ENCODE data around the gene SMURF1.
"Not testable (repeated sequence)": the region's sequence is repeated elsewhere in the genome, so short reads cannot be mapped to it uniquely, and the experiment has no call there.

SMURF1 gene

GRCh38 chr7:99072126-99072525 is 71.8 kb downstream of the SMURF1 start:
- H3K4me1 ChIP-seq (ENCODE audit: control insufficient read depth in 1 of 2, insufficient read depth in 2 of 2, low read length in 2 of 2): no peaks in the 10 kb centered on the region

GRCh38 chr7:99070361-99070760 is 73.5 kb downstream of the SMURF1 start:
- no peaks in the 10 kb centered on the region for H3K9me3 ChIP-seq (ENCODE audit: control insufficient read depth in 1 of 2, low read length in 2 of 2)
- H3K27ac ChIP-seq (ENCODE audit: low read depth, low read length): no peak overlapping the region
- H3K4me1 ChIP-seq (ENCODE audit: control insufficient read depth in 1 of 2, insufficient read depth in 2 of 2, low read length in 2 of 2): no peaks in the 10 kb centered on the region
- H3K27me3 ChIP-seq (ENCODE audit: control insufficient read depth in 1 of 2, insufficient read depth in 2 of 2, low read length in 2 of 2): no peaks in the 10 kb centered on the region
- H3K4me3 ChIP-seq (ENCODE audit: low read depth in 1 of 2, low read length in 2 of 2): no peak overlapping the region
- no peak overlapping the region for H3K9ac ChIP-seq (ENCODE audit: low read depth in 1 of 2, low read length in 2 of 2)
- no peaks in the 10 kb centered on the region for H3K36me3 ChIP-seq (ENCODE audit: control insufficient read depth in 1 of 2, insufficient read depth in 2 of 2, low read length in 2 of 2)

More at GRCh38 chr7:99072126-99072525, 71.8 kb downstream of the SMURF1 start:
- no peak overlapping the region for H3K4me3 ChIP-seq (ENCODE audit: low read depth in 1 of 2, low read length in 2 of 2)
- no peak overlapping the region for H3K27ac ChIP-seq (ENCODE audit: low read depth, low read length)
- peaks cover 0 to 3% of the 10 kb centered on the region in 2 donors for H3K36me3 ChIP-seq (ENCODE audit: control insufficient read depth in 1 of 2, insufficient read depth in 2 of 2, low read length in 2 of 2)
- no peak overlapping the region for H3K9ac ChIP-seq (ENCODE audit: low read depth in 1 of 2, low read length in 2 of 2)
- no peaks in the 10 kb centered on the region for H3K9me3 ChIP-seq (ENCODE audit: control insufficient read depth in 1 of 2, low read length in 2 of 2)
- no peaks in the 10 kb centered on the region for H3K27me3 ChIP-seq (ENCODE audit: control insufficient read depth in 1 of 2, insufficient read depth in 2 of 2, low read length in 2 of 2)

GRCh38 chr7:99061001-99061776 is 82.7 kb downstream of the SMURF1 start:
- Histone ChIP-seq H3K9me3 (ENCODE audit: control insufficient read depth in 1 of 2, low read length in 2 of 2) (no peaks in the 10 kb centered on the region), H3K9ac (ENCODE audit: low read depth in 1 of 2, low read length in 2 of 2) (no peak overlapping the region), H3K36me3 (ENCODE audit: control insufficient read depth in 1 of 2, insufficient read depth in 2 of 2, low read length in 2 of 2) (peaks cover 6 to 9% of the 10 kb centered on the region in 2 donors), H3K27me3 (ENCODE audit: control insufficient read depth in 1 of 2, insufficient read depth in 2 of 2, low read length in 2 of 2) (no peaks in the 10 kb centered on the region), H3K4me3 (ENCODE audit: low read depth in 1 of 2, low read length in 2 of 2) (no peak overlapping the region), H3K4me1 (ENCODE audit: control insufficient read depth in 1 of 2, insufficient read depth in 2 of 2, low read length in 2 of 2) (no peaks in the 10 kb centered on the region), H3K27ac (ENCODE audit: low read depth, low read length) (no peak overlapping the region)

- no peak overlapping the region for H3K4me3 ChIP-seq (ENCODE audit: low read depth in 1 of 2, low read length in 2 of 2)
- H3K27me3 ChIP-seq (ENCODE audit: control insufficient read depth in 1 of 2, insufficient read depth in 2 of 2, low read length in 2 of 2): no peaks in the 10 kb centered on the region
- no peak overlapping the region for H3K9ac ChIP-seq (ENCODE audit: low read depth in 1 of 2, low read length in 2 of 2)
- H3K9me3 ChIP-seq (ENCODE audit: control insufficient read depth in 1 of 2, low read length in 2 of 2): no peaks in the 10 kb centered on the region
- H3K4me1 ChIP-seq (ENCODE audit: control insufficient read depth in 1 of 2, insufficient read depth in 2 of 2, low read length in 2 of 2): peaks cover 0 to 5% of the 10 kb centered on the region in 2 donors
- H3K27ac ChIP-seq (ENCODE audit: low read depth, low read length): no peak overlapping the region
- peaks cover 35 to 48% of the 10 kb centered on the region in 2 donors for H3K36me3 ChIP-seq (ENCODE audit: control insufficient read depth in 1 of 2, insufficient read depth in 2 of 2, low read length in 2 of 2)
Observed at GRCh38 chr7:99054781-99055180, 89.1 kb downstream of the SMURF1 start.

- no peak overlapping the region for H3K9ac ChIP-seq (ENCODE audit: low read depth in 1 of 2, low read length in 2 of 2)
- no peak overlapping the region for H3K27ac ChIP-seq (ENCODE audit: low read depth, low read length)
- H3K36me3 ChIP-seq (ENCODE audit: control insufficient read depth in 1 of 2, insufficient read depth in 2 of 2, low read length in 2 of 2): peaks cover 47 to 70% of the 10 kb centered on the region in 2 donors
- no peak overlapping the region for H3K4me3 ChIP-seq (ENCODE audit: low read depth in 1 of 2, low read length in 2 of 2)
- no peaks in the 10 kb centered on the region for H3K9me3 ChIP-seq (ENCODE audit: control insufficient read depth in 1 of 2, low read length in 2 of 2)
- H3K27me3 ChIP-seq (ENCODE audit: control insufficient read depth in 1 of 2, insufficient read depth in 2 of 2, low read length in 2 of 2): no peaks in the 10 kb centered on the region
- peaks cover 0 to 5% of the 10 kb centered on the region in 2 donors for H3K4me1 ChIP-seq (ENCODE audit: control insufficient read depth in 1 of 2, insufficient read depth in 2 of 2, low read length in 2 of 2)
Observed at GRCh38 chr7:99050971-99051370, 92.9 kb downstream of the SMURF1 start.

- Histone ChIP-seq H3K9me3 (ENCODE audit: control insufficient read depth in 1 of 2, low read length in 2 of 2) (no peaks in the 10 kb centered on the region), H3K9ac (ENCODE audit: low read depth in 1 of 2, low read length in 2 of 2) (no peak overlapping the region), H3K4me1 (ENCODE audit: control insufficient read depth in 1 of 2, insufficient read depth in 2 of 2, low read length in 2 of 2) (peaks cover 0 to 5% of the 10 kb centered on the region in 2 donors), H3K36me3 (ENCODE audit: control insufficient read depth in 1 of 2, insufficient read depth in 2 of 2, low read length in 2 of 2) (peaks cover 52 to 80% of the 10 kb centered on the region in 2 donors), H3K4me3 (ENCODE audit: low read depth in 1 of 2, low read length in 2 of 2) (no peak overlapping the region), H3K27ac (ENCODE audit: low read depth, low read length) (no peak overlapping the region), H3K27me3 (ENCODE audit: control insufficient read depth in 1 of 2, insufficient read depth in 2 of 2, low read length in 2 of 2) (no peaks in the 10 kb centered on the region)
Observed at GRCh38 chr7:99047526-99048077, 96.3 kb downstream of the SMURF1 start.

GRCh38 chr7:99046722-99047121 is 97.2 kb downstream of the SMURF1 start:
- Histone ChIP-seq H3K36me3 (ENCODE audit: control insufficient read depth in 1 of 2, insufficient read depth in 2 of 2, low read length in 2 of 2) (peaks cover 44 to 72% of the 10 kb centered on the region in 2 donors), H3K4me3 (ENCODE audit: low read depth in 1 of 2, low read length in 2 of 2) (no peak overlapping the region), H3K9ac (ENCODE audit: low read depth in 1 of 2, low read length in 2 of 2) (no peak overlapping the region), H3K4me1 (ENCODE audit: control insufficient read depth in 1 of 2, insufficient read depth in 2 of 2, low read length in 2 of 2) (peaks cover 4 to 10% of the 10 kb centered on the region in 2 donors), H3K27me3 (ENCODE audit: control insufficient read depth in 1 of 2, insufficient read depth in 2 of 2, low read length in 2 of 2) (no peaks in the 10 kb centered on the region), H3K9me3 (ENCODE audit: control insufficient read depth in 1 of 2, low read length in 2 of 2) (no peaks in the 10 kb centered on the region), H3K27ac (ENCODE audit: low read depth, low read length) (no peak overlapping the region)

GRCh38 chr7:99046262-99046661 is 97.6 kb downstream of the SMURF1 start:
- Histone ChIP-seq H3K36me3 (ENCODE audit: control insufficient read depth in 1 of 2, insufficient read depth in 2 of 2, low read length in 2 of 2) (peaks cover 41 to 72% of the 10 kb centered on the region in 2 donors), H3K4me1 (ENCODE audit: control insufficient read depth in 1 of 2, insufficient read depth in 2 of 2, low read length in 2 of 2) (peaks cover 8 to 15% of the 10 kb centered on the region in 2 donors)
- not testable (repeated sequence) for H3K27ac ChIP-seq (ENCODE audit: low read depth, low read length); H3K9me3 ChIP-seq (ENCODE audit: control insufficient read depth in 1 of 2, low read length in 2 of 2); H3K4me3 ChIP-seq (ENCODE audit: low read depth in 1 of 2, low read length in 2 of 2); H3K27me3 ChIP-seq (ENCODE audit: control insufficient read depth in 1 of 2, insufficient read depth in 2 of 2, low read length in 2 of 2); H3K9ac ChIP-seq (ENCODE audit: low read depth in 1 of 2, low read length in 2 of 2)

GRCh38 chr7:99044858-99045257 is 99.0 kb downstream of the SMURF1 start:
- not testable (repeated sequence) for H3K27me3 ChIP-seq (ENCODE audit: control insufficient read depth in 1 of 2, insufficient read depth in 2 of 2, low read length in 2 of 2); H3K9ac ChIP-seq (ENCODE audit: low read depth in 1 of 2, low read length in 2 of 2); H3K4me3 ChIP-seq (ENCODE audit: low read depth in 1 of 2, low read length in 2 of 2); H3K9me3 ChIP-seq (ENCODE audit: control insufficient read depth in 1 of 2, low read length in 2 of 2); H3K27ac ChIP-seq (ENCODE audit: low read depth, low read length)
- peaks cover 37 to 74% of the 10 kb centered on the region in 2 donors for H3K36me3 ChIP-seq (ENCODE audit: control insufficient read depth in 1 of 2, insufficient read depth in 2 of 2, low read length in 2 of 2)
- peaks cover 16 to 18% of the 10 kb centered on the region in 2 donors for H3K4me1 ChIP-seq (ENCODE audit: control insufficient read depth in 1 of 2, insufficient read depth in 2 of 2, low read length in 2 of 2)

GRCh38 chr7:99042957-99043356 is 101.0 kb downstream of the SMURF1 start:
- Histone ChIP-seq H3K27ac (ENCODE audit: low read depth, low read length) (no peak overlapping the region), H3K9ac (ENCODE audit: low read depth in 1 of 2, low read length in 2 of 2) (no peak overlapping the region), H3K36me3 (ENCODE audit: control insufficient read depth in 1 of 2, insufficient read depth in 2 of 2, low read length in 2 of 2) (peaks cover 36 to 76% of the 10 kb centered on the region in 2 donors), H3K4me3 (ENCODE audit: low read depth in 1 of 2, low read length in 2 of 2) (no peak overlapping the region), H3K27me3 (ENCODE audit: control insufficient read depth in 1 of 2, insufficient read depth in 2 of 2, low read length in 2 of 2) (no peaks in the 10 kb centered on the region), H3K9me3 (ENCODE audit: control insufficient read depth in 1 of 2, low read length in 2 of 2) (no peaks in the 10 kb centered on the region), H3K4me1 (ENCODE audit: control insufficient read depth in 1 of 2, insufficient read depth in 2 of 2, low read length in 2 of 2) (peaks cover 16 to 22% of the 10 kb centered on the region in 2 donors)
